Transverse colon (tissue), 4 donors: ENCODE measurements around the gene SARS1.

Experiments
- CTCF ChIP-seq, 5 experiments: fragments of 200-600 bp in 3 of 5; fragments of 450-650 bp in 2 of 5; sonication (generic) in 3 of 5; IDR thresholded peaks; 1 replicate in 2 of 5; 2 replicates in 3 of 5; pipeline ENCODE4 v1.5.1; 2016 to 2017; ENCODE audit warnings: antibody characterized with exemption in 5 of 5, inconsistent platforms in 3 of 5, mild to moderate bottlenecking in 2 of 5, moderate library complexity in 1 of 5
- EP300 ChIP-seq: sonication (generic); formaldehyde crosslinking; IDR thresholded peaks from one replicate; pipeline ENCODE4 v1.6.1; 2017; ENCODE audit warnings: antibody characterized with exemption, low read depth
- POLR2A ChIP-seq: fragments of 450-650 bp; IDR thresholded peaks from one replicate; pipeline ENCODE4 v1.6.1; 2016; ENCODE audit warnings: antibody characterized with exemption, mild to moderate bottlenecking, moderate library complexity
- POLR2AphosphoS5 ChIP-seq, 3 donors: sonication (generic); formaldehyde crosslinking; IDR thresholded peaks; one replicate each; pipeline ENCODE4 v1.6.1; 2016; ENCODE audit warnings: antibody characterized with exemption in 3 of 3

- TF ChIP-seq CTCF (IDR thresholded peaks at IDR 0.05) (no peak), POLR2AphosphoS5 (IDR thresholded peaks at IDR 0.05) (no peak), POLR2A (no peak), EP300 (no peak)
Observed at GRCh38 chr1:109188200-109188599, 25.5 kb upstream of the SARS1 start.
